Astrocyte (in vitro differentiated cells and primary cell): ENCODE results near the gene ASIC4. TPM values are rescaled to one million over a fixed set of nuclear protein-coding genes. Genes with fewer than 3 reads are reported as not detected.

Source experiments
- DNase-seq: peaks from one replicate; pipeline ENCODE4 v3.0.0-alpha.2; 2010; ENCODE audit warnings: low read depth
- FAIRE-seq: peaks from 2 replicates; lab custom pipeline; 2011; peaks lifted over from hg19 to GRCh38; lab: Jason Lieb, UNC
- H2AFZ ChIP-seq: 2 replicates; pipeline ENCODE4 v1.6.0; 2012; ENCODE audit warnings: low read depth, low read length, inconsistent platforms
- H3K27ac ChIP-seq: 2 replicates; pipeline ENCODE4 v1.5.1; 2011; ENCODE audit warnings: low read depth, low read length, inconsistent platforms
- H3K27me3 ChIP-seq: 2 replicates; pipeline ENCODE4 v1.6.0; 2011; ENCODE audit warnings: low read length, inconsistent platforms; ENCODE audit not compliant: insufficient read depth
- H3K36me3 ChIP-seq: 2 replicates; pipeline ENCODE4 v1.5.1; 2011; ENCODE audit warnings: low read length, inconsistent platforms; ENCODE audit not compliant: insufficient read depth
- H3K4me1 ChIP-seq: 2 replicates; pipeline ENCODE4 v1.5.1; 2011; ENCODE audit warnings: low read length, inconsistent platforms; ENCODE audit not compliant: insufficient read depth
- H3K4me2 ChIP-seq: 2 replicates; pipeline ENCODE4 v1.6.0; 2012; ENCODE audit warnings: low read length, inconsistent platforms
- H3K4me3 ChIP-seq: 2 replicates; pipeline ENCODE4 v1.5.1; 2011; ENCODE audit warnings: low read depth, mild to moderate bottlenecking, low read length, inconsistent platforms; ENCODE audit not compliant: insufficient read depth
- H3K79me2 ChIP-seq: 2 replicates; pipeline ENCODE4 v1.6.0; 2012; ENCODE audit warnings: mild to moderate bottlenecking, low read length, inconsistent platforms; ENCODE audit not compliant: insufficient read depth
- H3K9ac ChIP-seq: 2 replicates; pipeline ENCODE4 v1.6.0; 2012; ENCODE audit warnings: mild to moderate bottlenecking, low read length, inconsistent platforms
- H3K9me3 ChIP-seq: 2 replicates; pipeline ENCODE4 v1.5.1; 2012; ENCODE audit warnings: low read depth, mild to moderate bottlenecking, low read length, inconsistent platforms; ENCODE audit not compliant: insufficient read depth
- H4K20me1 ChIP-seq: 2 replicates; pipeline ENCODE4 v1.6.0; 2012; ENCODE audit warnings: low read length, inconsistent platforms; ENCODE audit not compliant: insufficient read depth
- H3K27ac Mint-ChIP-seq: one replicate; pipeline ENCODE4 v1.8.0; 2021; ENCODE audit warnings: mild to moderate bottlenecking, mixed read lengths; ENCODE audit not compliant: unreplicated experiment
- H3K27me3 Mint-ChIP-seq: one replicate; pipeline ENCODE4 v1.8.0; 2021; ENCODE audit warnings: low read depth, mixed read lengths; ENCODE audit not compliant: unreplicated experiment
- H3K36me3 Mint-ChIP-seq: one replicate; pipeline ENCODE4 v1.8.0; 2021; ENCODE audit warnings: low read depth, mixed read lengths; ENCODE audit not compliant: unreplicated experiment
- H3K4me1 Mint-ChIP-seq: one replicate; pipeline ENCODE4 v1.8.0; 2021; ENCODE audit warnings: low read depth, mixed read lengths; ENCODE audit not compliant: unreplicated experiment
- H3K4me3 Mint-ChIP-seq: one replicate; pipeline ENCODE4 v1.8.0; 2021; ENCODE audit warnings: mild to moderate bottlenecking, moderate library complexity, mixed read lengths; ENCODE audit not compliant: unreplicated experiment
- H3K9me3 Mint-ChIP-seq: one replicate; pipeline ENCODE4 v1.8.0; 2021; ENCODE audit warnings: mild to moderate bottlenecking, mixed read lengths; ENCODE audit not compliant: unreplicated experiment
- CTCF ChIP-seq: IDR thresholded peaks from 2 replicates; pipeline ENCODE4 v1.5.1; 2011; ENCODE audit warnings: low read depth, mild to moderate bottlenecking, inconsistent platforms, low read length, moderate library complexity; ENCODE audit not compliant: insufficient read depth
- EZH2 ChIP-seq: IDR thresholded peaks from 2 replicates; pipeline ENCODE4 v1.6.1; 2012; ENCODE audit warnings: mild to moderate bottlenecking, low read length, inconsistent platforms; ENCODE audit not compliant: insufficient read depth
- total RNA-seq: library from RNA; stranded (reverse); gene quantifications from 2 replicates; pipeline ENCODE4 v1.2.1, GENCODE V29; 2021

The ASIC4 gene
- total RNA-seq, 1 donor from 2014 or later = 0.39 TPM

- FAIRE-seq = no peak
- peaks cover 23% of the 10 kb centered on the region for H3K4me1 Mint-ChIP-seq
- Histone ChIP-seq H3K27ac (no peak overlapping the region), H3K36me3 (peaks cover 7% of the 10 kb centered on the region), H3K79me2 (peaks cover 18% of the 10 kb centered on the region), H2AFZ (no peak overlapping the region), H3K27me3 (peaks cover 5% of the 10 kb centered on the region), H4K20me1 (no peaks in the 10 kb centered on the region), H3K4me2 (no peak overlapping the region), H3K4me3 (no peak overlapping the region), H3K9me3 (no peaks in the 10 kb centered on the region), H3K4me1 (peaks cover 34% of the 10 kb centered on the region), H3K9ac (no peak overlapping the region)
- H3K27ac Mint-ChIP-seq = no peak overlapping the region
- peaks cover 6% of the 10 kb centered on the region for H3K27me3 Mint-ChIP-seq
- peaks cover 2% of the 10 kb centered on the region for H3K9me3 Mint-ChIP-seq
- TF ChIP-seq EZH2 = no peak
- TF ChIP-seq CTCF = no peak
- no peak for DNase-seq
- no peak overlapping the region for H3K4me3 Mint-ChIP-seq
- peaks cover 18% of the 10 kb centered on the region for H3K36me3 Mint-ChIP-seq
Observed at GRCh38 chr2:219501849-219502248, 12.4 kb upstream of the ASIC4 start.

GRCh38 chr2:219502618-219503017 is 11.7 kb upstream of the ASIC4 start:
- H3K27ac ChIP-seq = no peak overlapping the region
- H3K36me3 Mint-ChIP-seq = peaks cover 21% of the 10 kb centered on the region

More at GRCh38 chr2:219502618-219503017, 11.7 kb upstream of the ASIC4 start:
- no peak overlapping the region for H2AFZ ChIP-seq
- H3K27me3 ChIP-seq = no peaks in the 10 kb centered on the region
- DNase-seq (no peak), FAIRE-seq (no peak)
- H3K79me2 ChIP-seq = peaks cover 18% of the 10 kb centered on the region
- H3K4me3 ChIP-seq = no peak overlapping the region
- no peak overlapping the region for H3K9ac ChIP-seq
- Mint-ChIP-seq H3K27ac (no peak overlapping the region), H3K4me1 (peaks cover 23% of the 10 kb centered on the region), H3K9me3 (peaks cover 2% of the 10 kb centered on the region), H3K27me3 (peaks cover 2% of the 10 kb centered on the region), H3K4me3 (no peak overlapping the region)
- no peak for TF ChIP-seq EZH2
- TF ChIP-seq CTCF = no peak
- H3K36me3 ChIP-seq = peaks cover 7% of the 10 kb centered on the region
- no peaks in the 10 kb centered on the region for H3K9me3 ChIP-seq
- H3K4me1 ChIP-seq = peaks cover 30% of the 10 kb centered on the region
- H3K4me2 ChIP-seq = no peak overlapping the region
- peaks cover 5% of the 10 kb centered on the region for H4K20me1 ChIP-seq
